Measurements from ENCODE around the gene OR4K13.

The OR4K13 gene

GRCh38 chr14:20035938-20036337, at the start of gene OR4K13:
OR4K13 (minus strand) TSS chr14:20036038; CDS start chr14:20034758, 1,280 bp downstream.
- no peak within 1 kb of the TSS for H3K4me3 ChIP-seq (ENCODE audit: low read length)
- DNase-seq (ENCODE audit: low read depth) = no peak
- no peak for TF ChIP-seq CTCF (conservative IDR thresholded peaks at IDR 0.05; ENCODE audit: low read depth, low read length)

GRCh38 chr14:20059745-20060144, 23.9 kb upstream of the OR4K13 start, which contains the start of gene OR4L1:
OR4L1 (plus strand) TSS chr14:20060045; CDS start chr14:20060045, 0 bp downstream.
- DNase-seq (ENCODE audit: low read depth) = no peak
- TF ChIP-seq CTCF (conservative IDR thresholded peaks at IDR 0.05; ENCODE audit: low read depth, low read length) = no peak
- H3K4me3 ChIP-seq (ENCODE audit: low read length) = no peak within 1 kb of the TSS

GRCh38 chr14:20048202-20048601, 12.4 kb upstream of the OR4K13 start:
- H3K4me3 ChIP-seq (ENCODE audit: low read length) = no peak overlapping the region
- no peak for DNase-seq (ENCODE audit: low read depth)
- TF ChIP-seq CTCF (conservative IDR thresholded peaks at IDR 0.05; ENCODE audit: low read depth, low read length) = no peak

- H3K4me3 ChIP-seq (ENCODE audit: low read length) = no peak overlapping the region
- no peak for TF ChIP-seq CTCF (conservative IDR thresholded peaks at IDR 0.05; ENCODE audit: low read depth, low read length)
- DNase-seq (ENCODE audit: low read depth) = no peak
These were observed 8.4 kb upstream of the OR4K13 start for GRCh38 chr14:20044243-20044642.

GRCh38 chr14:20035449-20035848, 389 bp downstream of the OR4K13 start:
- no peak for TF ChIP-seq CTCF (conservative IDR thresholded peaks at IDR 0.05; ENCODE audit: low read depth, low read length)
- no peak overlapping the region for H3K4me3 ChIP-seq (ENCODE audit: low read length)
- no peak for DNase-seq (ENCODE audit: low read depth)

GRCh38 chr14:20031058-20031457, 4.8 kb downstream of the OR4K13 start:
- no peak for TF ChIP-seq CTCF (conservative IDR thresholded peaks at IDR 0.05; ENCODE audit: low read depth, low read length)
- no peak overlapping the region for H3K4me3 ChIP-seq (ENCODE audit: low read length)
- no peak for DNase-seq (ENCODE audit: low read depth)

- DNase-seq (ENCODE audit: low read depth) = no peak
- TF ChIP-seq CTCF (conservative IDR thresholded peaks at IDR 0.05; ENCODE audit: low read depth, low read length) = no peak
- H3K4me3 ChIP-seq (ENCODE audit: low read length) = no peak within 1 kb of the TSS
These were observed 16.5 kb downstream of the OR4K13 start, which contains the start of gene OR4K14 for GRCh38 chr14:20019257-20019865. OR4K14 (minus strand) TSS chr14:20019307; CDS start chr14:20015193, 4,114 bp downstream.

Data from retinal pigment epithelial cell (primary cell).